HUES64 (cell line): Measurements from ENCODE around the gene ZDHHC7. TPM values are rescaled to one million over a fixed set of nuclear protein-coding genes. Genes with fewer than 3 reads are reported as not detected.
"Not testable (repeated sequence)": the region's sequence is repeated elsewhere in the genome, so short reads cannot be mapped to it uniquely, and the experiment has no call there.

Experiments used
- H3K27ac ChIP-seq: 2 replicates; pipeline ENCODE4 v1.7.0; 2013; ENCODE audit warnings: low read depth, low read length, inconsistent platforms
- H3K27me3 ChIP-seq: 2 replicates; pipeline ENCODE4 v1.6.1; 2013; ENCODE audit warnings: mild to moderate bottlenecking, low read length; ENCODE audit not compliant: insufficient read depth
- H3K36me3 ChIP-seq: 2 replicates; pipeline ENCODE4 v1.6.1; 2013; ENCODE audit warnings: mild to moderate bottlenecking, low read length; ENCODE audit not compliant: insufficient read depth
- H3K4me1 ChIP-seq: 2 replicates; pipeline ENCODE4 v1.6.1; 2013; ENCODE audit warnings: mild to moderate bottlenecking, low read length, moderate library complexity; ENCODE audit not compliant: insufficient read depth
- H3K4me3 ChIP-seq: 2 replicates; pipeline ENCODE4 v1.5.1; 2013; ENCODE audit warnings: mild to moderate bottlenecking, low read length, moderate library complexity
- H3K9ac ChIP-seq: 2 replicates; pipeline ENCODE4 v1.6.1; 2013; ENCODE audit warnings: mild to moderate bottlenecking, low read depth, low read length
- H3K9me3 ChIP-seq: 2 replicates; pipeline ENCODE4 v1.6.1; 2013; ENCODE audit warnings: low read depth, low read length; ENCODE audit not compliant: insufficient read depth
- WGBS: fragments of 150-250, 120-280 bp; methylation state at CpG from one replicate; pipeline ENCODE4 v1.1.7; 2013; ENCODE audit warnings: missing lambda C conversion rate; 5-methylcytosine and 5-hydroxymethylcytosine counted together
- polyA plus RNA-seq, 2 experiments: library from polyadenylated mRNA; stranded (reverse); fragments of 50-300 nt; gene quantifications; one replicate each; pipeline ENCODE4 v1.2.3, GENCODE V29; 2013

The ZDHHC7 gene, protein sequence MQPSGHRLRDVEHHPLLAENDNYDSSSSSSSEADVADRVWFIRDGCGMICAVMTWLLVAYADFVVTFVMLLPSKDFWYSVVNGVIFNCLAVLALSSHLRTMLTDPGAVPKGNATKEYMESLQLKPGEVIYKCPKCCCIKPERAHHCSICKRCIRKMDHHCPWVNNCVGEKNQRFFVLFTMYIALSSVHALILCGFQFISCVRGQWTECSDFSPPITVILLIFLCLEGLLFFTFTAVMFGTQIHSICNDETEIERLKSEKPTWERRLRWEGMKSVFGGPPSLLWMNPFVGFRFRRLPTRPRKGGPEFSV
- polyA plus RNA-seq (2013, experiment 1 of 2), result 31.0 TPM
- polyA plus RNA-seq (2013, experiment 2 of 2), result 28.7 TPM

DNA sequence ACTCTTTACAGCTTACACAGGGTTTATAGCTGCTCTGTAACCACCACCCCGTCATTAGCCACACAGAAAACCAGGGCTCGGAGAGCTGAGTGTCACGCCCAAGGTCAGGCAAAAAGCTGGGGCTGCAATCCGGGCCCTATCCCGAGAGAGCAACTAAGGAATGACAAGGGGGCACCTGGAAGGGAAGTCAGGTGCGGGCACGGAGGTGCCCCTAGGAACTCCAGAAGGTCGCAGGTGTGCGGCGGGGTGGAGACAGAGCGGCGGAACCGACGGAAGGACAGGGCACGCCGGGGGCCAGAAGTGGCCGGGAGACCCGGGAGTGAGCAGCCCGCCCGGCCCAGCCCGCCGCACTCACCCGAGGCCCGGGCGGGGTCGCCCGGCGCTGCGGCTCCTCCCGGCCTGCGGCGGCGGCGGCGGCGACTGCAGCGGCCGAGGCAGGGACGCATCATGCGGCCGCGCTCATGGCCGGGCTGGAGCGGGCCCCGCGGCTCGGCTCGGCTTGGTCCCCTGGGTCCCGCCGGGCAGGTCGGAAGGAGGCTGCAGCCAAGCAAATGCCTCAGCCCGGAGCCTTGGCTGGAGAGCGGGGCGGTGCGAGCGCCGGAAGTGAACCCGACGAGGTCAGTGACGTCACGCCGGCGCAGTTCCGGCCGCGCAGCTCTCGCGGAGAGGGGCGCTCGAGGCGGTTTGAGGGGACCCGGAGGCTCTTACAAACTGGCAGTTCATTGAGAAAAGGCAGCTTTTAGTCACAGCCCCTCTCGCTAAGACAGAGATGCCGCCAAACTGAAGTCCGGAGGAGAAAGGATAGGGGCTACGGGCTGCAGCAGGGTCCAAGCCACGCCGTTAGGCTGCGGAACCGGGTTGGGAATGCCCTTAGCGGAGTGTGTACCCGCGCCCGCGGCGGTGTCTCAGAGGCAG is at the start of gene ZDHHC7:
Gene ZDHHC7, minus strand, starts transcription at position 605 of the 915 bp plus-strand sequence. CDS start 20,917 bp downstream, outside the sequence.
- no peaks in the 10 kb centered on the region for H3K9me3 ChIP-seq
- H3K27me3 ChIP-seq, result no peaks in the 10 kb centered on the region
- H3K4me3 ChIP-seq, result peak within 1 kb of the TSS; percentile 97
- peaks cover 9% of the 10 kb centered on the region; the same call in 1 of the 2 replicates for H3K36me3 ChIP-seq
- WGBS, result under 1% methylated on average over 86 of the region's 86 CpGs
- peak within 1 kb of the TSS; percentile 91 for H3K27ac ChIP-seq
- 0 out of 2 replicates have a peak, but pooled peaks cover 5% of the 10 kb centered on the region for H3K4me1 ChIP-seq
- H3K9ac ChIP-seq, result peak within 1 kb of the TSS; percentile 94

DNA sequence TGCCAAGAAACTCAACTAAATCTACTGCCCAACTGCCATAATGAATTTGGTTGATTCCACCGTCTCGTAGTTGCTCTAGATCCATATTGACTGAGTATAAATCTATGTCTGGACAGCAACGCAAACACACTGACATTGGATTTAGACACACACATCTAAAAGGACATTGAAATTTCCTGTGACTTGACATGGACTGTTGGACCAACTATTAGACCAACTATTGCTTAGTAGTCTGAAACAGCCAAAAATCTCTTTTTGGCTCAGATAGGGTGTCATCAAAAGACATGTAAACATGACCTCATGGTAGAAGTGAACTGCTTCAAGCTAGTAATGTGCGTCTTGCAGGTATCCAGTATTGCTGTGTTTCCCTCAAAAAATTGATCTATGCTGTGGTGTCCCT is 47.6 kb upstream of the ZDHHC7 start:
- Histone ChIP-seq H3K9ac (no peak overlapping the region), H3K4me1 (peaks cover 14% of the 10 kb centered on the region), H3K36me3 (no peaks in the 10 kb centered on the region), H3K9me3 (no peaks in the 10 kb centered on the region), H3K4me3 (no peak overlapping the region), H3K27me3 (peaks cover 4% of the 10 kb centered on the region; the same call in 1 of the 2 replicates), H3K27ac (no peak overlapping the region)
- WGBS, result 97% methylated on average over 4 of the region's 4 CpGs

DNA sequence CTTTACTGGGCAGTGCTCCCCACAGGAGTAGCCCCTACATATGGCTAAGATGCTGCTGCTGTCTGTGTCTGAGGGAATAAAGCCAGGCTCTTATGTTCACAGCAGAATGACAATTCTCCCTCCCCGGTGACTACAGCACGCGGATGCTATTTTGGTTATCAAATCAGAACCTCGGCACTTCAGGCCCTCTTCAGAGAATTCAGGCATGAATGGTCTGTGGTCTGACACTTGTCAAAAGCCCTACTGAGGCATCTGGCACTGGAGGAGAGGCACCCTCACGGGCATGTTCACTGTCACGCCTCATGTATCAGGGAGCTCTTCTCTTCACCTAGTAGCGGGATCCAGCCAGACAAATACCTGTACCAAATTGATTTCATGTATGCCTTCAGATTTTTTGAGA is 46.6 kb upstream of the ZDHHC7 start:
- Histone ChIP-seq H3K9me3 (no peaks in the 10 kb centered on the region), H3K9ac (no peak overlapping the region), H3K27me3 (peaks cover 4% of the 10 kb centered on the region; the same call in 1 of the 2 replicates), H3K27ac (no peak overlapping the region), H3K36me3 (no peaks in the 10 kb centered on the region), H3K4me3 (no peak overlapping the region), H3K4me1 (peaks cover 13% of the 10 kb centered on the region)
- 95% methylated on average over 7 of the region's 7 CpGs for WGBS

DNA sequence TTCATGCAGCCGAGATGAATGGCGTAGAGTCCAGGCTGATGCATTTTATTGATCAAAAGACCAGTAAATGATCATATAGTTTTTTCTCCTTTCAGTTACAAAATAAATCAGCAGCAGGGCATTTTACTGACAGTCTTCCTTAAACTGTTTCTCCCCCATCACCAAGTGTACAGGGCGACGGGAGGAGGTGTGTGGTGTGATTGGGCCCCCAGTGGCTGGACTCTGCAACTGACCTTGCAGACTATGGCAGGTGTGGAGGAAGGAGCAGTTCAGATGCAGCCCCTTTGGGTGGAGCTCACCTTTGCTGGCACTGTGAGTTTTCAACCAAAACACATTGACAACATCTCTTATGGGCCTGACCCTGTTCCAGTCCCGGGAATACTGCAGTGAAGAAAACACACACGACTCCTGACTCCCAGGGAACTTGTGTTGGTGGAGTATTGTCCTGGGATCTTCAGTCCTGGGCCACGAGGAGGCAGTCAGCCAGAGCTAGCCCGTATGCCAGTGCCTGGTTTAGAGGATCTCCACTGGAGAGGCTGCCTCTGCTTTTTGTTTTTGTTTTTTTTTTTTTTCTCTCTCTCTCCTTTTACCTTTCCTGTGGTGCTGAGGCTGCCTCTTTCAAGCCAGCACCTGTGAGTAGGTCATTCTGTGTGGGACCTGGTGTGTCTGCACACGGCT is 46.0 kb upstream of the ZDHHC7 start:
- peaks cover 7% of the 10 kb centered on the region for H3K4me1 ChIP-seq
- H3K9ac ChIP-seq, result no peak overlapping the region
- no peak overlapping the region for H3K4me3 ChIP-seq
- 85% methylated on average over 7 of the region's 9 CpGs for WGBS
- H3K27ac ChIP-seq, result no peak overlapping the region
- H3K36me3 ChIP-seq, result no peaks in the 10 kb centered on the region
- no peaks in the 10 kb centered on the region for H3K9me3 ChIP-seq
- H3K27me3 ChIP-seq, result peaks cover 4% of the 10 kb centered on the region; the same call in 1 of the 2 replicates

DNA sequence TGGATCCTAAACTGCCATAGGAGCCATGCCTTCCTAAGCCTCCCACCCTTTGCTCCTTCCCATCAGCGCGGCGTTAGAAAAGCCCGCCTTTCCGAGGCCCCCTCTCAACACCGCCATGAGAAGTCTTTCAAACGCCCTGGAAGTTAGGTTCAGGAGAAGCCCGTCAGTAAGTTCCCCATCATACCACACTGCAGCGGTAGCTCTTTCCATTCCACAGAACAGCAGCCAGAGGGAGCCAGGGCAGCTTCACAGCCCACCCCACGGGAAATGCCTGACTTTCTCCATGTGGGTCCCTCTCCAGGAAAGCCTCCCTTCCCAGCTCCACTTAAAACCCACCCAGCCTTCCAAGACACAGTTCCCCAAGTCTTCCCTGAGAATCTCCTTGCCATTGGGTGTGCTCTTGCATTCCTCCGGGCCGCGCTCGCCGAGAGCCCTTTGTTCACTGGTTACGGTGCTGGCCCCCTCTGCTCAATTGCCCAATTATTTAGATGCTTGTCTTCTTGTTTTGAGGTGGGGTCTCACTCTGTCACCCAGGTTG is 44.9 kb upstream of the ZDHHC7 start:
- H3K36me3 ChIP-seq, result no peaks in the 10 kb centered on the region
- no peaks in the 10 kb centered on the region for H3K4me1 ChIP-seq
- 73% methylated on average over 16 of the region's 16 CpGs for WGBS
- no peak overlapping the region for H3K9ac ChIP-seq
- peaks cover 4% of the 10 kb centered on the region; the same call in 1 of the 2 replicates for H3K27me3 ChIP-seq
- no peaks in the 10 kb centered on the region for H3K9me3 ChIP-seq
- H3K27ac ChIP-seq, result no peak overlapping the region
- H3K4me3 ChIP-seq, result no peak overlapping the region

DNA sequence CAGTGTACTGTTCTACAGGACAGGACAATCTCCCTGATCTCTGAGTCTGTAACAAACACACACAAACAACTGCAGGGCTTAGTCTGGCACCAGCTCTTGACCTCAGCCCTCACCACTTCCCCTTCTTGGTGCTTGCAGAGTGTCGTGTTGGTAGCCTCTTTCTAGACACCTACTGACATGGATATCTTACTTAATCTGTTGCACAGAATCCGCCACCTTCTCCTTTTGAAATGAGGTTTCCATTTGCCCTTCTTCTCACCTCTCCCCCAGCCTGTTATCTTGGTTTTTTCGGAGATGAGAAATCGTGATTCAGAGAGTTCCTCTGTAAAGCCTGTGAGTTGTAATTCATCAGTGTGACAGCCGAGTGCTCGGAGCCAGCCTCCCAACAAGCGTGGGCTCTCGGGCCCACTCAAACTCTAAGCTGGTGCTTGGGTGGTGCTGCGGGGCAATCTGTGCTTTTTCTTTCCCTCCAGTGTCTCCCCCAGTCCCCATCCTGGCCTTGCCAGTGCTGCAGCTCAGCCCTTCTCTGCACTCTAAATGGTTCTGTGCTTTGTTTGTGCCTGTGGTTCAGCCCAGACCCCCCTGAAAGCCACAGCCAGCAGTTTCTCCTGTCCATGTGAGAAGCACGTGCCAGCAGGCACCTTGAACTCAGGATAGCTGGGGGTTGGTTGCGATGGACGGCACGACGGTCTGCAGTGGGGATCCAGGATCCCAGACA is 44.3 kb upstream of the ZDHHC7 start:
- no peaks in the 10 kb centered on the region for H3K9me3 ChIP-seq
- no peak overlapping the region for H3K4me3 ChIP-seq
- H3K36me3 ChIP-seq, result no peaks in the 10 kb centered on the region
- H3K27me3 ChIP-seq, result peaks cover 4% of the 10 kb centered on the region; the same call in 1 of the 2 replicates
- WGBS, result 87% methylated on average over 14 of the region's 14 CpGs
- H3K4me1 ChIP-seq, result no peaks in the 10 kb centered on the region
- H3K9ac ChIP-seq, result no peak overlapping the region
- no peak overlapping the region for H3K27ac ChIP-seq

DNA sequence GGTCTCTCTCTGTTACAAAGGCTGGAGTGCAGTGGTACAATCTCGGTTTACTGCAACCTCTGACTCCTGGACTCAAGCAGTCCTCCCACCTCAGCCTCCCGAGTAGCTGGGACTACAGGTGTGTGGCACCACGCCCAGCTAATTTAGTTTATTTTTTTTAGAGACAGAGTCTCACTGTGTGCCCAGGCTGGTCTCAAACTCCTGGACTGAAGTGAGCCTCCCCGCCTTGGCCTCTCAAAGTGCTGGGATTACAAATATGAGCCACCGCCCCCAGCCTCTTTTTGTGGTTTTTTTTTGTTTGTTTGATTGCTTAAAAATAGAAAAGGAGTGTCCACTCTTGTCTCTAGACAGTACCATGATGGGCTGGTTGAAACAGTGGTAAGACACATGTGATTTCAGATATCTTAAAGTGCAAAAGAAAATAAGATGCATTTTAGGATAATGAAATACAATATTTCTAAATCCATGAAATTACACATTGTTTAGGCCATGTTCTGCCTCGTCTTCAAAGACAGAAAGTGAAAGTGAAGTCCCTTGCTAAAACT is 43.7 kb upstream of the ZDHHC7 start:
- Histone ChIP-seq H3K4me3 (no peak overlapping the region), H3K9ac (no peak overlapping the region), H3K27ac (no peak overlapping the region), H3K27me3 (peaks cover 4% of the 10 kb centered on the region; the same call in 1 of the 2 replicates), H3K9me3 (no peaks in the 10 kb centered on the region), H3K4me1 (no peaks in the 10 kb centered on the region), H3K36me3 (no peaks in the 10 kb centered on the region)
- 91% methylated on average over 6 of the region's 6 CpGs for WGBS

DNA sequence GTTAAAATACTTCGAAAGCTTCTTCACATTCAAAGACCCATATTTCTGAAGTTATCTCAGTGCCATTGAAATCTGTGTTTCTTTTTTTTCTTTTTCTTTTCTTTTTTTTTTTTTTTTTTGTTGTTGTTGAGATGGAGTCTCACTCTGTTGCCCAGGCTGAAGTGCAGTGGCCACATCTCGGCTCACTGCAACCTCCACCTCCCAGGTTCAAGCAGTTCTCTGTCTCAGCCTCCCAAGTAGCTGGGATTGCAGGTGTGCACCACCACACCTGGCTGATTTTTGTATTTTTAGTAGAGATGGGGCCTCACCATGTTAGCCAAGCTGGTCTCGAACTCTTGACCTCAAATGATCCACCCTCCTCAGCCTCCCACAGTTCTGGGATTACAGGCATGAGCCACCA is 43.0 kb upstream of the ZDHHC7 start:
- not testable (repeated sequence) for H3K27ac ChIP-seq, H3K27me3 ChIP-seq, H3K36me3 ChIP-seq, H3K9me3 ChIP-seq, H3K9ac ChIP-seq, H3K4me1 ChIP-seq, H3K4me3 ChIP-seq
- WGBS, result 95% methylated on average over 2 of the region's 3 CpGs

DNA sequence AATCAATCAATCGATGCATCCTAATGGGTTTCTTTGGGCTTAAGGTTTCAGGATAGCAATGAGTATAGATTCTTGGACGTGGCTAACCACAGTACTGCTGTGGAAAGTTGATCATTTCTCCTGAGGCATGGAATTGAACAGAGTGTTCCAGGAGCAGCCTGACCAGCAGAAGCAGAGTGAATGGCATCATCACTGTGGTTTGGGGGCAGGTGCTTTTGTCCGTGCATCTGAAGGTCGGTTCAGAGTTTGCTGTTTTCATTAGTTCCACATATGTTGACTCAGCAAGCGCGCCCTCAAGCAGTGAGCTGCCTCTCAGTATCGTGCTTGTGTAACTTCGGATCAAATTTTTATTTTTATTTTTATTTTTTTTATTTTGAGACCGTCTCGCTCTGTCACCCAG is 41.2 kb upstream of the ZDHHC7 start:
- no peak overlapping the region for H3K4me3 ChIP-seq
- no peak overlapping the region for H3K9ac ChIP-seq
- H3K4me1 ChIP-seq, result no peaks in the 10 kb centered on the region
- 96% methylated on average over 8 of the region's 10 CpGs for WGBS
- H3K27ac ChIP-seq, result no peak overlapping the region
- H3K9me3 ChIP-seq, result no peaks in the 10 kb centered on the region
- no peaks in the 10 kb centered on the region for H3K36me3 ChIP-seq
- H3K27me3 ChIP-seq, result peaks cover 4% of the 10 kb centered on the region; the same call in 1 of the 2 replicates

DNA sequence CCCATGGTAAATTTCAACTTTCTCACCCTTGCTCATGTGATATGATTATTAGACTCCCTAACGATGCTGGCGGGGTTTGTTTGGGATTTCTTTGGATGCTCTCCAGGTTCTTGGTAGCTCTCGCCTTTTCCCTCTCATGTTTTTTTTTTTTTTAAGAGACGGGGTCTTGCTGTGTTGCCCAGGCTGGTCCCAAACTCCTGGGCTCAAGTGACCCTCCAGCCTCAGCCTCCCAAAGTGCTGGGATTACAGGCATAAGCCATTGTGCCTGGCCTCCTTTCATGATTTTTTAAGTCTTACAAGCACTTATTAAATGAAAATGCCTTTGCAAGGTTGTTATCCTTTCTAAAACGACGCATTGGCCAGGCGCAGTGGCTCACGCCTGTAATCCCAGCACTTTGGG is 40.3 kb upstream of the ZDHHC7 start:
- H3K9me3 ChIP-seq, result no peaks in the 10 kb centered on the region
- no peaks in the 10 kb centered on the region for H3K4me1 ChIP-seq
- WGBS, result 96% methylated on average over 8 of the region's 8 CpGs
- H3K27ac ChIP-seq, result no peak overlapping the region
- H3K9ac ChIP-seq, result no peak overlapping the region
- no peaks in the 10 kb centered on the region for H3K36me3 ChIP-seq
- no peak overlapping the region for H3K4me3 ChIP-seq
- peaks cover 4% of the 10 kb centered on the region; the same call in 1 of the 2 replicates for H3K27me3 ChIP-seq
